K562 (cell line): Measurements from ENCODE around the gene C22orf31. TPM values are rescaled to one million over a fixed set of nuclear protein-coding genes. Genes with fewer than 3 reads are reported as not detected.

ENCODE experiments used
- ATAC-seq: fragments of 200-7000 bp; cut with Tn5 transposase; 3 replicates; pipeline ENCODE4 v1.9.1; 2020; ENCODE audit warnings: moderate library complexity
- BruUV-seq: library from RNA; stranded (reverse); fragments of 400-500 nt; replicated peaks from 2 replicates; lab custom pipeline; 2021; lab: Mats Ljungman, UMichigan
- CTCF ChIA-PET: fragments of 300-600 bp; formaldehyde crosslinking; extraction: SDS; loops from one replicate; lab custom pipeline; 2021; ENCODE audit warnings: low intra/inter-chr PET ratio; lab: Yijun Ruan, JAX
- POLR2A ChIA-PET: fragments of 300-600, 350-650 bp; sonication (Branson Sonifier 250); formaldehyde crosslinking; extraction: SDS; loops from one replicate; lab custom pipeline; 2021; ENCODE audit warnings: antibody characterized with exemption, inconsistent platforms; lab: Yijun Ruan, JAX
- DNase-seq, 4 experiments: peaks; one replicate each; pipeline versions ENCODE4 v3.0.0 to v3.0.0-alpha.2; 2011 to 2018; ENCODE audit warnings: low spot score in 3 of 4, mixed read lengths in 3 of 4; ENCODE audit errors: extremely low read depth in 1 of 4
- FAIRE-seq: peaks from 2 replicates; lab custom pipeline; 2011; peaks lifted over from hg19 to GRCh38; lab: Jason Lieb, UNC
- H2AFZ ChIP-seq: 2 replicates; pipeline ENCODE4 v1.6.0; 2011; ENCODE audit warnings: low read depth, low read length, control low read depth, inconsistent platforms
- H3K27ac ChIP-seq: fragments of 200-600 bp; 3 replicates; pipeline ENCODE4 v1.8.0; 2011; ENCODE audit warnings: low read depth, mild to moderate bottlenecking, control low read depth, inconsistent platforms, low read length, moderate library complexity, mixed read lengths; ENCODE audit errors: extremely low read depth
- H3K27me3 ChIP-seq, 2 experiments: fragments of 300-600 bp in 1 of 2; 2 replicates in 1 of 2; 3 replicates in 1 of 2; pipeline versions ENCODE4 v1.6.0 to v1.8.0; 2011; ENCODE audit warnings: inconsistent platforms in 2 of 2, low read length in 2 of 2, mild to moderate bottlenecking in 1 of 2, mixed read lengths in 1 of 2, moderate library complexity in 1 of 2; ENCODE audit not compliant: control insufficient read depth in 2 of 2, insufficient read depth in 2 of 2
- H3K36me3 ChIP-seq: fragments of 300-600 bp; 3 replicates; pipeline ENCODE4 v1.8.0; 2011; ENCODE audit warnings: mild to moderate bottlenecking, low read length, inconsistent platforms; ENCODE audit not compliant: control insufficient read depth, insufficient read depth
- H3K4me1 ChIP-seq, 2 experiments: fragments of 200-600 bp in 1 of 2; replicated peaks in 1 of 2; 2 replicates in 1 of 2; 3 replicates in 1 of 2; pipeline versions ENCODE4 v1.5.1 to v1.8.0; 2011; ENCODE audit warnings: inconsistent platforms in 2 of 2, low read length in 2 of 2, mild to moderate bottlenecking in 1 of 2, mixed read lengths in 1 of 2, moderate library complexity in 1 of 2; ENCODE audit not compliant: control insufficient read depth in 2 of 2, insufficient read depth in 2 of 2
- H3K4me2 ChIP-seq: 2 replicates; pipeline ENCODE4 v1.6.1; 2011; ENCODE audit warnings: low read length, control low read depth, inconsistent platforms, mixed read lengths; ENCODE audit not compliant: insufficient read depth
- H3K4me3 ChIP-seq: fragments of 200-600 bp; sonication (generic), shearing (Covaris generic); 2 replicates; pipeline ENCODE4 v1.5.1; 2016; ENCODE audit warnings: control low read depth, inconsistent platforms
- H3K79me2 ChIP-seq: fragments of 200-600 bp; 3 replicates; pipeline ENCODE4 v1.8.0; 2011; ENCODE audit warnings: low read length, inconsistent platforms; ENCODE audit not compliant: control insufficient read depth, insufficient read depth
- H3K9ac ChIP-seq, 2 experiments: 2 replicates each; pipeline versions ENCODE4 v1.6.0 to v1.6.1; 2011; ENCODE audit warnings: low read depth in 2 of 2, low read length in 2 of 2, control low read depth in 1 of 2, inconsistent platforms in 1 of 2, mild to moderate bottlenecking in 1 of 2, mixed read lengths in 1 of 2; ENCODE audit not compliant: insufficient read depth in 1 of 2
- H3K9me1 ChIP-seq: one replicate; pipeline ENCODE4 v1.6.0; 2011; ENCODE audit warnings: inconsistent platforms, mild to moderate bottlenecking, low read length, moderate library complexity; ENCODE audit not compliant: control insufficient read depth, insufficient read depth
- H3K9me3 ChIP-seq: replicated peaks from 2 replicates; pipeline ENCODE4 v1.5.1; 2011; ENCODE audit warnings: low read depth, low read length, inconsistent platforms; ENCODE audit not compliant: control insufficient read depth, insufficient read depth
- H4K20me1 ChIP-seq: replicated peaks from 2 replicates; pipeline ENCODE4 v1.6.1; 2011; ENCODE audit warnings: low read length, inconsistent platforms, mixed read lengths; ENCODE audit not compliant: control insufficient read depth, insufficient read depth
- CBX5 ChIP-seq: IDR thresholded peaks from 2 replicates; pipeline ENCODE4 v1.6.1; 2014; ENCODE audit warnings: low read depth, borderline replicate concordance
- FOSL1 ChIP-seq: fragments of 200-800 bp; sonication (Bioruptor generic); conservative IDR thresholded peaks from 2 replicates; pipeline ENCODE4 v1.6.1; 2016; ENCODE audit warnings: missing genetic modification characterization, missing compliant biosample characterization
- NUFIP1 ChIP-seq: fragments of 450-650 bp; IDR thresholded peaks from 2 replicates; pipeline ENCODE4 v1.6.1; 2018; ENCODE audit not compliant: partially characterized antibody
- RBM15 ChIP-seq: fragments of 200-400 bp; formaldehyde crosslinking; IDR thresholded peaks from 2 replicates; pipeline ENCODE4 v1.6.1; 2018; ENCODE audit warnings: mild to moderate bottlenecking, low read length, moderate library complexity; ENCODE audit not compliant: insufficient read depth
- SUPT5H ChIP-seq: fragments of 450-650 bp; IDR thresholded peaks from 2 replicates; pipeline ENCODE4 v1.6.1; 2016
- TBL1XR1 ChIP-seq, 2 experiments: IDR thresholded peaks; 2 replicates each; pipeline ENCODE4 v1.6.1; 2012; ENCODE audit warnings: improper control_type of control experiment in 2 of 2, low read length in 2 of 2, mild to moderate bottlenecking in 1 of 2
- TOE1 ChIP-seq, 2 experiments: fragments of 450-650 bp in 1 of 2; sonication (generic) in 1 of 2; formaldehyde crosslinking in 1 of 2; IDR thresholded peaks; 2 replicates each; pipeline versions ENCODE4 v1.7.1 to v1.8.0; 2016 to 2022; ENCODE audit warnings: borderline replicate concordance in 2 of 2, mild to moderate bottlenecking in 2 of 2, antibody characterized with exemption in 1 of 2, inconsistent platforms in 1 of 2, low read depth in 1 of 2, missing genetic modification reagents in 1 of 2, moderate library complexity in 1 of 2
- ZBTB34 ChIP-seq: fragments of 250-450 bp; sonication (Bioruptor Pico); IDR thresholded peaks from 2 replicates; pipeline ENCODE4 v1.8.0; 2021; ENCODE audit warnings: mild to moderate bottlenecking, moderate library complexity
- ZNF511 ChIP-seq: sonication (generic); formaldehyde crosslinking; IDR thresholded peaks from 2 replicates; pipeline ENCODE4 v1.8.0; 2022; ENCODE audit warnings: mild to moderate bottlenecking, missing genetic modification reagents
- ZNF609 ChIP-seq: sonication (generic); formaldehyde crosslinking; IDR thresholded peaks from 2 replicates; pipeline ENCODE4 v1.8.1; 2023; ENCODE audit warnings: missing genetic modification reagents, mild to moderate bottlenecking, borderline replicate concordance
- ZNF764 ChIP-seq: fragments of 250-450 bp; sonication (Bioruptor Pico); IDR thresholded peaks from 2 replicates; pipeline ENCODE4 v1.4.0; 2020; ENCODE audit warnings: low read depth, mild to moderate bottlenecking, moderate library complexity
- WGBS: fragments of 100-300 bp; shearing (Covaris generic); methylation state at CpG from one replicate; pipeline ENCODE4 v1.1.6; 2016; ENCODE audit warnings: low coverage, mixed read lengths; ENCODE audit not compliant: insufficient coverage; ENCODE audit errors: missing lambda C conversion rate; 5-methylcytosine and 5-hydroxymethylcytosine counted together
- in situ Hi-C: fragments of 300-500 bp; cut with MboI; formaldehyde crosslinking; loops from 4 replicates; pipeline ENCODE4 v1.15.0; 2018; ENCODE audit warnings: inconsistent platforms, mixed read lengths
- intact Hi-C: fragments of 100-400 bp; cut with micrococcal nuclease; formaldehyde crosslinking; loops from 2 replicates; pipeline ENCODE4 v1.14.2; 2022
- polyA plus RNA-seq, 8 experiments: library from polyadenylated mRNA; depleted of rRNA in 4 of 8; stranded (reverse) in 5 of 8; unstranded in 3 of 8; fragments of >200 nt; fragmentation: Nextera tagmentation in 2 of 8; fragmentation: Illumina TruSeq in 1 of 8; extraction: Ambion mirVana in 2 of 8; extraction: Trizol in 1 of 8; gene quantifications; 2 replicates each; pipeline versions ENCODE4 v1.2.1 to v1.2.3, GENCODE V29; 2011 to 2014; ENCODE audit warnings: inconsistent platforms in 1 of 8, missing spikeins in 1 of 8
- total RNA-seq, 7 experiments: library from RNA; depleted of rRNA in 6 of 7; stranded (reverse); fragments of >200 nt in 6 of 7; fragmentation: Illumina TruSeq in 2 of 7; extraction: Trizol in 2 of 7; gene quantifications; 2 replicates each; pipeline versions ENCODE4 v1.2.1 to v1.2.3, GENCODE V29; 2011 to 2021; ENCODE audit warnings: low replicate concordance in 1 of 7
- TF ChIP-seq, protein P1 (sequence below): fragments of 250-450 bp; sonication (Bioruptor Pico); IDR thresholded peaks from 2 replicates; pipeline ENCODE4 v1.5.0; 2020; ENCODE audit warnings: mild to moderate bottlenecking, borderline replicate concordance

Gene C22orf31
- total and polyA plus RNA-seq, 9 of the 15 experiments (the other 6 are each of a cell fraction or from before 2014, with no cell fraction given), result not detected

- H3K4me3 ChIP-seq, result no peak overlapping the region
- no peak overlapping the region for H3K4me2 ChIP-seq
- H3K4me1 ChIP-seq, result peaks cover 0 to under 1% of the 10 kb centered on the region in 2 experiments; a peak in 1 of 5 replicates
- H2AFZ ChIP-seq, result no peak overlapping the region
- no TSS peak for BruUV-seq
- no peak overlapping the region for H3K27ac ChIP-seq
- 0 out of 3 replicates have a peak, but pooled peaks cover 2% of the 10 kb centered on the region for H3K36me3 ChIP-seq
- WGBS, result 58% methylated on average over 3 of the region's 4 CpGs
- H3K9me1 ChIP-seq, result no peaks in the 10 kb centered on the region
- no peak for FAIRE-seq
- no peak for DNase-seq
- no peaks in the 10 kb centered on the region; the same call in 2 of the 3 replicates for H3K79me2 ChIP-seq
- CTCF ChIA-PET, result no interaction called here
- POLR2A ChIA-PET, result no interaction called here
- H3K9me3 ChIP-seq, result no peaks in the 10 kb centered on the region
- no peaks in the 10 kb centered on the region for H3K27me3 ChIP-seq
- no peaks in the 10 kb centered on the region for H4K20me1 ChIP-seq
- intact Hi-C loops, result no loop called here
- in situ Hi-C loops, result loop anchor here (5.0 kb wide), 2 partner anchors 180 to 435 kb away; no protein-coding TSS in a partner anchor
- H3K9ac ChIP-seq, result no peak overlapping the region
- no peak for ATAC-seq
- no peak for TF ChIP-seq ZNF764 (CRISPR knock-in tag)
- TF ChIP-seq RBM15, result no peak
- no peak for TF ChIP-seq ZNF511
- TF ChIP-seq, protein P1, sequence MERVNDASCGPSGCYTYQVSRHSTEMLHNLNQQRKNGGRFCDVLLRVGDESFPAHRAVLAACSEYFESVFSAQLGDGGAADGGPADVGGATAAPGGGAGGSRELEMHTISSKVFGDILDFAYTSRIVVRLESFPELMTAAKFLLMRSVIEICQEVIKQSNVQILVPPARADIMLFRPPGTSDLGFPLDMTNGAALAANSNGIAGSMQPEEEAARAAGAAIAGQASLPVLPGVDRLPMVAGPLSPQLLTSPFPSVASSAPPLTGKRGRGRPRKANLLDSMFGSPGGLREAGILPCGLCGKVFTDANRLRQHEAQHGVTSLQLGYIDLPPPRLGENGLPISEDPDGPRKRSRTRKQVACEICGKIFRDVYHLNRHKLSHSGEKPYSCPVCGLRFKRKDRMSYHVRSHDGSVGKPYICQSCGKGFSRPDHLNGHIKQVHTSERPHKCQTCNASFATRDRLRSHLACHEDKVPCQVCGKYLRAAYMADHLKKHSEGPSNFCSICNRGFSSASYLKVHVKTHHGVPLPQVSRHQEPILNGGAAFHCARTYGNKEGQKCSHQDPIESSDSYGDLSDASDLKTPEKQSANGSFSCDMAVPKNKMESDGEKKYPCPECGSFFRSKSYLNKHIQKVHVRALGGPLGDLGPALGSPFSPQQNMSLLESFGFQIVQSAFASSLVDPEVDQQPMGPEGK (CRISPR knock-in tag), result no peak
- TF ChIP-seq TBL1XR1 (IDR thresholded peaks at IDR 0.05; ENCODE audit: low read length in 2 of 2), result no peak
- TF ChIP-seq FOSL1, result no peak
- no peak for TF ChIP-seq TOE1 (IDR thresholded peaks at IDR 0.05; ENCODE audit: borderline replicate concordance)
- TF ChIP-seq TOE1 (CRISPR knock-in tag; IDR thresholded peaks at IDR 0.05; ENCODE audit: borderline replicate concordance, low read depth), result no peak
- TF ChIP-seq CBX5, result no peak
- no peak for TF ChIP-seq ZNF609 (CRISPR knock-in tag)
- TF ChIP-seq ZBTB34 (CRISPR knock-in tag), result no peak
- TF ChIP-seq NUFIP1, result no peak
- TF ChIP-seq SUPT5H, result no peak
Observed at GRCh38 chr22:29037340-29037932, 24.2 kb downstream of the C22orf31 start.
